ENCODE data around the gene NOP9.

Gene NOP9

DNA sequence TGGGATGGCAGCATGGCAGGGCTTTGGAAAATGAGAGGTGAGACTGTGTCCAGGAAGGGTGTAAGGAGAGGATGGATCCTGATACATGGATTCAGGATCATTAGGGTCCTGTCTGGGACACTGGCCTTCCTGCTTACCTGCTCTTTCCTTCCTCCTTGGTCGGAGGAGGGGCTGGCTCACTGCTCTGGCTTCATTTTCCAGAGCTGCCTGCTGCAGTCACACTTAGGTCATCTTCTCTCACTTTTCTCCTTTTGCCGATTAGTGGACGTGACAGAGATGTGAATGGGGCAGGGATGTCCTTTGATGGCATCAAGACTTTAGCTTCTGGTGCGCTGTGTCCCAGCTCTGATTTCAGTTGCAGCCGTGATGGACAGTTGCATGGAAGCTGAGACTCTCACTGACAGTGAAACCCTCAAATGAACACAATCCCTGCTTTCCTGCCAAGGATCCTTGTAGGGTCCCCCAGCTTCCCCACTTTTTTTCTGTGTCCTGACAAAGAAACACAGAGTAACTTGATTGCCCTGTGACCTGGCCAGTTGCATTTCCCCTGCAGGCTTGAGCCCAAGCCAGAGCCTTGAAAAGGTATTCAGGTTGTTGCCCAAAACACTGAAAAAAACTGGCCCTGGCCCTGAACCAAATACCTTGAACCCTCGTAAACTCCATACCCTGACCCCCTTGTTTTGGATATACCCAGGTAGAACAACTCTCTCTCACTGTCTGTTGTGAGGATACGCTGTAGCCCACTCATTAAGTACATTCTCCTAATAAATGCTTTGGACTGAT is 8.9 kb downstream of the NOP9 start:
- DNase-seq (ENCODE audit: low spot score): no peak

GRCh38 chr14:24309538-24310264 is 10.1 kb downstream of the NOP9 start, which contains the start of gene LTB4R2:
TSS of gene LTB4R2 (plus strand) at chr14:24310140. CDS start at chr14:24310665, 525 bp downstream.
- DNase-seq (ENCODE audit: low spot score): no peak

GRCh38 chr14:24310265-24310645 is 10.6 kb downstream of the NOP9 start:
- DNase-seq (ENCODE audit: low spot score): no peak

DNA sequence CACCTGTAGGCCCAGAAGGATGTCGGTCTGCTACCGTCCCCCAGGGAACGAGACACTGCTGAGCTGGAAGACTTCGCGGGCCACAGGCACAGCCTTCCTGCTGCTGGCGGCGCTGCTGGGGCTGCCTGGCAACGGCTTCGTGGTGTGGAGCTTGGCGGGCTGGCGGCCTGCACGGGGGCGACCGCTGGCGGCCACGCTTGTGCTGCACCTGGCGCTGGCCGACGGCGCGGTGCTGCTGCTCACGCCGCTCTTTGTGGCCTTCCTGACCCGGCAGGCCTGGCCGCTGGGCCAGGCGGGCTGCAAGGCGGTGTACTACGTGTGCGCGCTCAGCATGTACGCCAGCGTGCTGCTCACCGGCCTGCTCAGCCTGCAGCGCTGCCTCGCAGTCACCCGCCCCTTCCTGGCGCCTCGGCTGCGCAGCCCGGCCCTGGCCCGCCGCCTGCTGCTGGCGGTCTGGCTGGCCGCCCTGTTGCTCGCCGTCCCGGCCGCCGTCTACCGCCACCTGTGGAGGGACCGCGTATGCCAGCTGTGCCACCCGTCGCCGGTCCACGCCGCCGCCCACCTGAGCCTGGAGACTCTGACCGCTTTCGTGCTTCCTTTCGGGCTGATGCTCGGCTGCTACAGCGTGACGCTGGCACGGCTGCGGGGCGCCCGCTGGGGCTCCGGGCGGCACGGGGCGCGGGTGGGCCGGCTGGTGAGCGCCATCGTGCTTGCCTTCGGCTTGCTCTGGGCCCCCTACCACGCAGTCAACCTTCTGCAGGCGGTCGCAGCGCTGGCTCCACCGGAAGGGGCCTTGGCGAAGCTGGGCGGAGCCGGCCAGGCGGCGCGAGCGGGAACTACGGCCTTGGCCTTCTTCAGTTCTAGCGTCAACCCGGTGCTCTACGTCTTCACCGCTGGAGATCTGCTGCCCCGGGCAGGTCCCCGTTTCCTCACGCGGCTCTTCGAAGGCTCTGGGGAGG is 11.3 kb downstream of the NOP9 start, which contains the start of gene LTB4R:
LTB4R (plus strand) TSS at position 857 of the 959 bp plus-strand sequence. CDS start 4,150 bp downstream, outside the sequence.
- DNase-seq (ENCODE audit: low spot score): peak; percentile 62

DNA sequence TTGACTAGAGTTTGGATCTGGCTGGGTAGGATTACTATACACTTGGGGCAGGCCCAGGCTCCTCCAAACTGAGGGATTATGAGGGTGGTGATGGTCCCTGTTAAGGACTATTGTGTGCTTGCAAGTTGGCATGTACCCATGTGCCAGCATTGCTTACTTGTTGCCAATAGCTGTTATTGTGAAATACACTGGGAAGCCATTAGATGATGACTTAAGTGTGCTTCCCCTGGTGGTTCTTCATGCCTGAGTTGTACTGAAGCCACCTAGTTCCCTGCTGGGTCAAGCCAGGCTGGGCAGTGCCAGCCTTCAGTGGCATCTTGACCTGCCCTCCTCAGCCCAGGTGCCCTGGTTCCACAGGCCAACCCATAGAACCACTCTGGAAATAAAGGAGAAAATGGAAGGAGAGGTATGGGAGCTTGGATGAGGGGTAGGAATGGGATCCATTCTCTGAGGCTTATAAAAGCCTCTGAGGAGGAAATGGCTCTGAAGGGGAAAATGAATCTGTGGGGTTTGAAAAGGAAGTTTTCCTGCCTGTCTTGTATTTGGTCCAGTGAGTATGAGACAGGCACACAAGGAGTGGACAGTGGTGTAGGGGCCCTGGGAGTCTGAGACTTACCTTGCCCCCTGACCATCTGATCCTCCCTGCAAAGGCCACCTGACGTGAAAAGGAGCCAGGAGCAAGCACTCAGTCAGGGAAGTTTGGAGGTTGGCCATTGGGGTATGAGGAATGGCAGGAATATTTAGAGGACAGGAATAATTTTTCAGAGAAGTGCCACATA is 12.4 kb downstream of the NOP9 start:
- no peak for DNase-seq (ENCODE audit: low spot score)

- DNase-seq (ENCODE audit: low spot score): peak; percentile 56
Measured at GRCh38 chr14:24312736-24313507, 13.3 kb downstream of the NOP9 start.

- DNase-seq (ENCODE audit: low spot score): no peak
Measured at GRCh38 chr14:24313913-24314312, 14.3 kb downstream of the NOP9 start.

GRCh38 chr14:24314377-24315193 is 14.9 kb downstream of the NOP9 start:
- no peak for DNase-seq (ENCODE audit: low spot score)

DNA sequence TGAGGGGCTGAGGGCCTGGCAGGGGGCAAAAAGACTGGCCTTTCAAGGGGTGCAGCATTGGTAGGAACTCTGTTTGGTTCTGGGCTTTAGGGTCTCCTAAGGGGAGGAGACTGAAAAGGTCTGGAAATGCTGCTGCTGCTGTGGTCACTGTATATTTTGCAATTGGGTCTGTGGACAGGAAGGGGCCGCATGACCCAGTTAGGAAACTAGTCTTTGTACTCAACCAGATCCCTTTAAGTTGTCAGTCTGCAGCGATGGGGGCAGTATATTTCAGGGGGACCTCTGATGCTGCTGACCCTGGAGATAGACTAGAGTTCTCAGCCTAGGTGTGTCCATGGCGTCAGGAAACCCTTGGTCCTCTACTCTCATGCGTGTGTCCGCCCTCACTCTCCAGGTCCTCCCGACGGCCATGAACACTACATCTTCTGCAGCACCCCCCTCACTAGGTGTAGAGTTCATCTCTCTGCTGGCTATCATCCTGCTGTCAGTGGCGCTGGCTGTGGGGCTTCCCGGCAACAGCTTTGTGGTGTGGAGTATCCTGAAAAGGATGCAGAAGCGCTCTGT is 15.7 kb downstream of the NOP9 start:
- no peak for DNase-seq (ENCODE audit: low spot score)

DNA sequence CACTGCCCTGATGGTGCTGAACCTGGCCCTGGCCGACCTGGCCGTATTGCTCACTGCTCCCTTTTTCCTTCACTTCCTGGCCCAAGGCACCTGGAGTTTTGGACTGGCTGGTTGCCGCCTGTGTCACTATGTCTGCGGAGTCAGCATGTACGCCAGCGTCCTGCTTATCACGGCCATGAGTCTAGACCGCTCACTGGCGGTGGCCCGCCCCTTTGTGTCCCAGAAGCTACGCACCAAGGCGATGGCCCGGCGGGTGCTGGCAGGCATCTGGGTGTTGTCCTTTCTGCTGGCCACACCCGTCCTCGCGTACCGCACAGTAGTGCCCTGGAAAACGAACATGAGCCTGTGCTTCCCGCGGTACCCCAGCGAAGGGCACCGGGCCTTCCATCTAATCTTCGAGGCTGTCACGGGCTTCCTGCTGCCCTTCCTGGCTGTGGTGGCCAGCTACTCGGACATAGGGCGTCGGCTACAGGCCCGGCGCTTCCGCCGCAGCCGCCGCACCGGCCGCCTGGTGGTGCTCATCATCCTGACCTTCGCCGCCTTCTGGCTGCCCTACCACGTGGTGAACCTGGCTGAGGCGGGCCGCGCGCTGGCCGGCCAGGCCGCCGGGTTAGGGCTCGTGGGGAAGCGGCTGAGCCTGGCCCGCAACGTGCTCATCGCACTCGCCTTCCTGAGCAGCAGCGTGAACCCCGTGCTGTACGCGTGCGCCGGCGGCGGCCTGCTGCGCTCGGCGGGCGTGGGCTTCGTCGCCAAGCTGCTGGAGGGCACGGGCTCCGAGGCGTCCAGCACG is 16.4 kb downstream of the NOP9 start:
- DNase-seq (ENCODE audit: low spot score): no peak

- no peak for DNase-seq (ENCODE audit: low spot score)
Measured at GRCh38 chr14:24316597-24316950, 16.9 kb downstream of the NOP9 start.

DNA sequence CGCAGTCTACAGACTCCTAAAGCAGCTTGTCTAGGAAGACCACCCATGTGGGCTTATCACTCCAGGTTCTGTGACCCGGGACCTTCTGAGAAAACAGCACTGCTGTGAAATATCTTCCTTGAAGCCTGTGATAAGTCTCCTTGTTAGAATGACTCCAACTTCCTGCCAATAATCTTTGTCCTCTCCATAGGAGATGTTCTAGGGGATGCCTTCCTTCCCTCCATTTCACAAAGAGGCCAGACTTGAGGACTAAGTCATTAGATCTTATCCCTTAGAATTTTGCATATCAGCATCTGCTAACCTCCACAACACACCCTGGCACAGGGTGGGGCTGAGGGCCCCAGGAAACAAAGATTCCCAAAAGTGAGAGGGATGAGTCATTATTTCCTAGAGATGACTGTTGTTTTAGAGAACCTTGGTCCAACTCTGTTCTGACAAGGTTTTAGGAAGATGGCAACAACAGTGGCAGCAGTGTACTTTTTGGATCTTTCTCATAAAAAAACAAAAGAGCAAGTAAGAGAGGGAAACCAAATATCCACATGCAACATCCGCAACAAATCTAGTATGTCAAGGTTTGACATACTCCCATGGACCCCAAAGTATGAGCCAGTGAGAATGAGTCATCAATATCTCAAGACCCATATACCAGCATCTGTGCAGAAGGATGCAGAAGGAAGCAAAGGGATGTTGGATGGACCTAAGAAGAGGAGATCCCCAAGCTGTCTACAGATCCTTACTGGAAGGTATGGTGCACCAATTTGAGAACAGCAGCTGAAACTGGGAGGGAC is 17.7 kb downstream of the NOP9 start:
- no peak for DNase-seq (ENCODE audit: low spot score)

GRCh38 chr14:24321212-24321975 is 21.7 kb downstream of the NOP9 start:
- DNase-seq (ENCODE audit: low spot score): no peak

DNA sequence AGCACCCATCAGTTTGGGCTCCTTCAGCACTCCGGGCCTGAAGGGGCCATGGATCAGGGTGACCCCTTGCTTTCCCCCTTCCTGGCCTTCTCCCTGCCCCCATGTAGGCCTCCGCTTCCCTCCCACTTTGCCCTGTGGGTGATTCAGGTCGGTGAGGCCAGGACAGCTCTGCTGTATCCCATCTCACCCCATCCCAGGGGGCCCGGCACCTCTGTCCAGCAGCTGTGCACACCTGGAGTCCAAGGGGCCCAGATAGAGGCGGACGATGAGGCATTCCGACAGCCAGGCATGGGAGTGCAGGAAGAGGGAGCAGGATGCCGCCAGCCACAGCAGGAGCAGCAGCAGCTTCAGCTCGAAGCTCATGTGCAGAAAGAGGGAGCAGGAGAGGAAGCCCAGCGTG is 23.0 kb downstream of the NOP9 start:
- no peak for DNase-seq (ENCODE audit: low spot score)

DNA sequence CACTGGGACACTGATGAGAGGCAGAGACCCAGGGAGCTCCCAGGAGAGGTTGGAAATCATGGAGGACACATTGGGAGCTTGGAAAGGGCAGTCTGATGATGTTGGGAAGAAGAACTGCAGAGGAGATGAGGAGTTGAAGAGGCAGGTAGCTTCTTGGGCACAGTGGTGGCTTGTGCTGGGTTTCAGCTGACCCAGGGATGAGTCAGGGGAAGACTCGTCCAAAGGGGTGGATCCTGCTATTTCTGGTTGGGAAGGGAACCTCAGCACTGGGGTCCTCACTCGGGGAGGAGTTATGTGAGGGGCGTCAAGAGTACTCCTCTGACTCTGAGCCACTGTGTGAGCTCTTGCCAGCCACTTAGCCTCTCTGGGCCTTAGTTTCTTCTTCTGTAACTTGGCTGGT is 23.7 kb downstream of the NOP9 start:
- DNase-seq (ENCODE audit: low spot score): no peak

GRCh38 chr14:24324024-24324423 is 24.4 kb downstream of the NOP9 start:
- DNase-seq (ENCODE audit: low spot score): no peak

GRCh38 chr14:24325041-24325530 is 25.4 kb downstream of the NOP9 start:
- DNase-seq (ENCODE audit: low spot score): no peak

Data from CD4-positive, alpha-beta T cell treated with Interleukin-6 at 100 ng/mL for 8 hours (primary cell).